AG04449 (cell line): ENCODE data around the gene EXT2.

Experiments
- CTCF ChIA-PET: fragments of 350-600 bp; formaldehyde crosslinking; extraction: SDS; loops from one replicate; lab custom pipeline; 2021; ENCODE audit warnings: antibody characterized with exemption; lab: Yijun Ruan, JAX
- POLR2A ChIA-PET: fragments of 400-600, 350-600 bp; formaldehyde crosslinking; extraction: SDS; loops from one replicate; lab custom pipeline; 2020; ENCODE audit warnings: antibody characterized with exemption, inconsistent platforms; lab: Yijun Ruan, JAX
- DNase-seq: peaks from one replicate; pipeline ENCODE4 v3.0.0-alpha.2; 2010; ENCODE audit warnings: low read depth, low spot score
- H3K4me3 ChIP-seq: 2 replicates; pipeline ENCODE4 v1.5.1; 2011; ENCODE audit warnings: low read depth, mild to moderate bottlenecking, control low read depth, low read length
- CTCF ChIP-seq: IDR thresholded peaks from one replicate; pipeline ENCODE4 v1.5.1; 2011; ENCODE audit warnings: mild to moderate bottlenecking, moderate library complexity, low read length, control low read depth, inconsistent platforms; ENCODE audit not compliant: insufficient read depth; ENCODE audit errors: missing control alignments

EXT2 gene

GRCh38 chr11:44241851-44242250, 146.4 kb downstream of the EXT2 start:
- POLR2A ChIA-PET, result no interaction called here
- no peak for DNase-seq
- TF ChIP-seq CTCF, result no peak
- no peak overlapping the region for H3K4me3 ChIP-seq
- CTCF ChIA-PET, result interaction anchor here (0.6 to 1.2 kb wide), 2 partner anchors 10 to 47 kb away, joined by 3 to 4 read pairs; no protein-coding TSS in a partner anchor

GRCh38 chr11:44243086-44243485, 147.6 kb downstream of the EXT2 start:
- TF ChIP-seq CTCF, result no peak
- ChIA-PET CTCF (interaction anchor here (0.8 to 2.7 kb wide), 7 partner anchors 7 to 148 kb away, joined by 3 to 8 read pairs (median 4); partner anchors contain the start of gene EXT2), POLR2A (interaction anchor here (0.7 to 1.0 kb wide), 3 partner anchors 20 to 27 kb away, joined by 3 to 4 read pairs (median 3); no protein-coding TSS in a partner anchor)
- no peak for DNase-seq
- no peak overlapping the region for H3K4me3 ChIP-seq

GRCh38 chr11:44243595-44244343, 148.3 kb downstream of the EXT2 start:
- no peak for DNase-seq
- POLR2A ChIA-PET, result interaction anchor here (0.7 to 1.0 kb wide), 3 partner anchors 20 to 26 kb away, joined by 3 to 4 read pairs (median 3); no protein-coding TSS in a partner anchor
- H3K4me3 ChIP-seq, result no peak overlapping the region
- CTCF ChIA-PET, result interaction anchor here (1.0 to 2.7 kb wide), 6 partner anchors 8 to 148 kb away, joined by 3 to 8 read pairs (median 4); partner anchors contain the start of gene EXT2
- TF ChIP-seq CTCF, result no peak

GRCh38 chr11:44244639-44245310, 149.3 kb downstream of the EXT2 start:
- CTCF ChIA-PET, result interaction anchor here (1.1 to 2.7 kb wide), 3 partner anchors 9 to 111 kb away, joined by 3 to 8 read pairs (median 3); no protein-coding TSS in a partner anchor
- no peak overlapping the region for H3K4me3 ChIP-seq
- POLR2A ChIA-PET, result no interaction called here
- DNase-seq, result no peak
- TF ChIP-seq CTCF, result no peak

GRCh38 chr11:44246726-44247125, 151.2 kb downstream of the EXT2 start:
- no peak overlapping the region for H3K4me3 ChIP-seq
- DNase-seq, result no peak
- no peak for TF ChIP-seq CTCF
- CTCF ChIA-PET, result interaction anchor here (1.1 to 2.5 kb wide), 3 partner anchors 12 to 16 kb away, joined by 3 to 13 read pairs (median 6); no protein-coding TSS in a partner anchor
- POLR2A ChIA-PET, result no interaction called here

- CTCF ChIA-PET, result interaction anchor here (0.9 to 2.5 kb wide), 6 partner anchors 11 to 153 kb away, joined by 3 to 13 read pairs (median 3); no protein-coding TSS in a partner anchor
- no peak for DNase-seq
- POLR2A ChIA-PET, result no interaction called here
- TF ChIP-seq CTCF, result no peak
- no peak overlapping the region for H3K4me3 ChIP-seq
Measured at GRCh38 chr11:44247508-44247907, 152.0 kb downstream of the EXT2 start.
